ENCODE measurements around the gene MYO1E.

Gene MYO1E

DNA sequence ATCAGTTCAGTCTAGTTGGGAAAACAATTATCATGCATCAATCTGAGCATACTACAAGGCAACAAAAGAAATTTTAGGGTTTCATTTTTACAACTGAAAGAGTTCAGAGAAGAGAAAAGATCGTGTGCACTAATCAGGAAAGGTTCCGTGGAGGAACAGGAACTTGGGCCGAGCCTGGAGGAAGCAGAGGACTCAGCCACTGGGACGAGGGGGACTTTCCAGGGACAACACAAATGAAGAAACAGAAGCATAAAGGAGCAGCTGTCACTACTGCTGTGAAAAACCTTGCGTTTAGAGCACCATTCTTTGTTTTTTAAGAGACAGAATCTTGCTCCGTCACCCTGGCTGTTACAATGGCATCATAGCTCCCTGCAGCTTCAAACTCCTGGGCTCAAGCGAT is 60.5 kb downstream of the MYO1E start:
- no peak for DNase-seq

DNA sequence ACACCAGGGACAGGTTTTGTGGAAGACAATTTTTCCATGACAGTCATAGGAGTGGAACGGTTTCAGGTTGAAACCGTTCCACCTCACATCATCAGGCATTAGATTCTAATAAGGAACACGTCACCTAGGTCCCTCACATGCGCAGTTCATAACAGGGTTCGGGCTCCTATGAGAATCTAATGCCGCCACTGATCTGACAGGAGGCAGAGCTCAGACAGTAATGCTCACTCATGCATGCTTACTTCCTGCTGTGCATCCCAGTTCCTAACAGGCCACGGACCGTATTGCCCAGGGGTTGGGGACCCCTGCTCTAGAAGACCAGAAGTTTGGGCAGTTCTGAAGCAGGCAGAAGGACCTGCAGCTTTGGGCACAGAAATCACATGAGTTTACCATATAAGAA is 61.5 kb downstream of the MYO1E start:
- no peak for DNase-seq

DNA sequence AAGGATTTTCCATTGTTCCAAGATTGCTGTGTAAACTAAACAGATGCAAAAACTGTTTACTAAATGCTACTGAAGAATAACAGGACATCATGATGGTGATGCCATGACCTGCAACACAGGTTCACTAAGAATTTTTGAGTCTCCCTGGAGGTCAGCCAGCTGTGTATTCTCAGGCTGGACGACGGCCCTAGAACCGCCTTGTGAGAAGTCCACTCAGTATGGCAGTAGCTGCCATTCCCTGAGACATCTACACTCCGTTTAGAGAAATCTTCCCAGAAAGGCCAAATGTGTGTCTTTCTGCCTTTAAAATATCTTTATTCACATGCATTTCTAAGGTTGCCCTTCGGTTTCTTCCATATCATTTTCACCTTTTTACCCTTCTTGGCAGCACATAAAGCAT is 63.3 kb downstream of the MYO1E start:
- DNase-seq: no peak

DNA sequence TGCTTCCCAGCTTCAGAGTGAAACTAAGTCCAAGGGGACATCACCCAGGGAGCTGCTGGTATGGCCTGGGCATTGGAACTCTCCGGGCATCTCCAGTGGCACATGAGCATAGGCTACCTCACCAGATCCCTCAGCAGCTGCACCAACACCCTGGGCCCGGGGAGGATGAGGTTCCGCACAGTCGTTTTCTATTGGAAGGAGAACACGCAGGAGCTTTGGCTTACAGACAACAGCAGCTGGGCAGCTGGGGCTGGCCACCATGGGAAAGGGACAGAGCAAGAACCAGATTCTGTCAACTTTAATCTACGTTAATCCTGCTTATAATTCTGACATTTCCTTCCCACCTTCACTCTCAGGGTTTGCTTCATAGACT is 65.5 kb downstream of the MYO1E start:
- DNase-seq: peak; percentile 65

DNA sequence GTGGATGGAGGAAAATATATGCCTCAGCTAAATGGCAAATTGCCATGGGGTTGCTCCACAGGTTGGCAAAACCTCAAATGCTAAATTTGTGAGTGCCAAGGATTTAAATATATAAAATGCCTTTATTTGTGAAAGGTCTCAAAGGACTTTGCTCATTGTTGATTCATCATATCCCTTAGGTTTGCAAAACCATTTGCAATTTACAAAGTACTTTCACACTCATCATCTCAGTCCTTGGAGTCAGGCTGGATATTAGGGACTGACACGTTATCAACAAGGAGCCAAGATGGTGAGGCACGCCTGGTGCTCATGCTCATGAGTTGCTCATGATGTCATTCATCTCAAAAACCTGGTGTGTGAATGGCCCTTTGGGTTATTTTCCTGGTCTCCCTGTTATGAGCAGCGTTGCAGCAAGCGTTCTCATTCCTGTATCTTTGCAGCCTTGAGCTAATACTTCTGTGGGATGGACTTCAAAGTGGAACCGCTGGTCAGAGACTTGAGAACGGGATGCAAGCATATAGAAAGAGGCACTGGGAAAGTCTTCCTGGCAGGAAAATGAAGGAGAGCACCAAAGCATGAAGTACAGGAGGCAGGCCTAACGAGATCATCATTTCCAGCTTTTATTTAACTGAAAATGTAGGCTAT is 66.0 kb downstream of the MYO1E start:
- DNase-seq: no peak

DNA sequence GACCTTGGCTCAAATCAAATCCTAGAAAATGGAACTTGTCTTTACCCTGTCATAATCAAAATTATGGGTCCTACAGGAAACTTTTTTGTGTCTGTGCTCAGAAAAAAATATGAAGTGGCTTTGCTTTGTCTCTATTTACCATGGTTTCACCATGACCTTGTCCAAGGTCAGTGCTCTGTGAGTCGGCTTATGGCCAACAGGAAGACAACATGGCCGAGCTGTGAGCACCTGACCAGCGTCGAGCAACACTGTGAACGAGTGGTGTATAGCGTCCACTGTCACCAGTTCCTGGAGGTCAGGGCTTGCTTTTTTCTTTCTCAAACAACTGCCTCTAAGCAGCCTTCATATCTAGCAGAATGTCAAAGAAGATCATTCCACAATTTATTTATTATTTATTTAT is 67.9 kb downstream of the MYO1E start:
- DNase-seq: no peak

DNA sequence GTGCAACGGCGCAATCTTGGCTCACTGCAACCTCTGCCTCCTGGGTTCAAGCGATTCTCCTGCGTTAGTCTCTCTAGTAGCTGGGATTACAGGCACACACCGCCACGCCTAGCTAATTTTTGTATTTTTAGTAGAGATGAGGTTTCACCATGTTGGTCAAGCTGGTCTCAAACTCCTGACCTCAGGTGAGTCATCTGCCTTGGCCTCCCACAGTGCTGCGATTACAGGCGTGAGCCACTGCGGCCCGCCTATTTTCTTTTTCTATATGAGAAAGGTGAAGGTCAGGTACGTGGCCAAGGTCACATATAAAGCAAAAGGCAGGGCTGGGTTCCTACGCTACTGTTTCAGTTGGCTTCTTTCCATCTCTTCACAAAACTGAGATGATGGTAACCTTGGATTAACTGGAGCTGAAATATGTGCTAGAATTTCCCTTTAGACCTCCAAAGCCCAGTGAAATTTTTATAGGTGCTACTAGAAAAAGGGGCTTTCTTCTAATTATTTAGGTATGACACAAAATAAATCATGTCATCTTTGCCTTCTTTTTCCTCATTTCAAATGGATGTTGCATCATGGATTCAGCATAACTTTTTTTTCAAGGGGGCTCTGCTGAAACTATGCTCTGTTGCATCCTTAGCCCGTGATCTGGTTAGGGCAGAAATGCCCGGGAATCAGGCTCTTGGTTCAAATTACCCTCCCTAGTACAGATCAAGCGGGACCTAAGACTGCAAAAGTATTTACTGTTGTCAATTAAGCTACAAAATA is 68.5 kb downstream of the MYO1E start:
- DNase-seq: no peak

DNA sequence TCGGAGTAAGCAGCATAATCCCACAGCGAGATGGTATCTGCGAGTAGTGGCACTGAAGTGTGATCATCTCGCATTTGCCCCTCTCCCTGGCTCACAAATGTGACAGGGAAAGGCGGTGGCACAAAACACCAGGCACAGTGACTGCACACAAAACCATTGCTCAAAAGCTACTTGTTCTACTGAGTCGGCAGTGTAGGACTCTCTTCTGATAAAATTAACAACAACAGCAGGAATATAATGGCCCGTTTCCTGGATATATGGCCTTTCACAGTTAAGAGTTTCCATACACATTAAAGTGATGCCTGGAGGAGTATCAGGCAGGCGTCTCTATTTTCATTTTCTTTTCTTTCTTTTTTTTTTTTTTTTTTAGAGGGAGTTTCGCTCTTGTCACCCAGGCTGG is 69.0 kb downstream of the MYO1E start:
- no peak for DNase-seq

DNA sequence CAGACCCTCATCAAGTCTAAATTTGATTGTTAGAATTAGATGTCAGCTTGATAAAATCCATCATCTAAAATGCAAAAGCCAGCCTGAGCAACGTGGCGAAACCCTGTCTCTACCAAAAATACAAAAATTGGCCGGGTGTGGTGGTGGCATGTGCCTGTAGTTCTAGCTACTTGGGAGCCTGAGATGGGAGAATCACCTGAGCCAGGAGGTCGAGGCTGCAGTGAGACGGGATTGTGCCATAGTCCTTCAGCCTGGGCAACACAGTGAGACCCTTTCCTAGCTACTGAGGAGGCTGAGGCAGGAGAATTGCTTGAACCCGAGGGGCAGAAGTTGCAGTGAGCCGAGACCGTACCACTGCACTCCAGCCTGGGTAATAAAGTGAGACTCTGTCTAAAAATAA is 69.5 kb downstream of the MYO1E start:
- no peak for DNase-seq

DNA sequence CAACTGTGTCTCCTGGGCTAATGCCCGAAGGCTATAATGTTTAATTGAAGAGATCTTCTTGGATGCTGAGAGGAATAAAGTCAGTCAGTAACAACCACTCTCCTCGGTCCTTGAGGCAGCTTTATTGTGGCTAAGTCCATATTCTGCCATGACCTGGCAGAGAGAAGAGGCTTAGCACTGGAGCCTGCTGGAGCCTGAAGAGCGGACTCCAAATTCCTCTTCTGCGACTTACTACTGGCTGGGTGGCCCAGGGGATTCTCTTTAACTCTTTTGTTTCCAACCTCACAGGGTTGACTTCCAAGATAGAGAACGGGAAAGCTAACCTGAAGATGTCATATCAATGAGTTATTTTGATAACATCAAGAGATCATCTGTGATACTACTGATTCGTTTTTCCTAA is 71.1 kb downstream of the MYO1E start:
- DNase-seq: no peak

DNA sequence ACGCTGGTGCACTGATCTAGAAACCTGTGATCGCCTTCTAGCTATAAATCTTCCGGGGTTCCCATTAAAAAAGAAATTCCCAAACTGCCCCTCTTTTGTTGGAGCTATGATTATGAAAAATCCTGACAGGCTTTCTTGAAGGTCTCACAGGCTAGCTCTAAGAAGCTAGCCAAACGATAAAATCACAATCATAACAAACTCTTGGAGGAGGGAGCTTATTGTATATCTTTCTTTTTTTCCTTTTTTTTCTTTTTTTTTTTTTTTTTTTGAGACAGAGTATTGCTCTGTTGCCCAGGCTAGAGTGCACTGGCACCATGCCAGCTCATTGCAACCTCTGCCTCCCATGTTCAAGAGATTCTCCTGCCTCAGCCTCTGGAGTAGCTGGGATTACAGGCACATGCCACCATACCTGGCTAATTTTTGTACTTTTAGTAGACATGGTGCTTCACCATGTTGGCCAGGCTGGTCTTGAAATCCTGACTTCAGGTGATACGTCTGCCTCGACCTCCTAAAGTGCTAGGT is 72.0 kb downstream of the MYO1E start:
- no peak for DNase-seq

DNA sequence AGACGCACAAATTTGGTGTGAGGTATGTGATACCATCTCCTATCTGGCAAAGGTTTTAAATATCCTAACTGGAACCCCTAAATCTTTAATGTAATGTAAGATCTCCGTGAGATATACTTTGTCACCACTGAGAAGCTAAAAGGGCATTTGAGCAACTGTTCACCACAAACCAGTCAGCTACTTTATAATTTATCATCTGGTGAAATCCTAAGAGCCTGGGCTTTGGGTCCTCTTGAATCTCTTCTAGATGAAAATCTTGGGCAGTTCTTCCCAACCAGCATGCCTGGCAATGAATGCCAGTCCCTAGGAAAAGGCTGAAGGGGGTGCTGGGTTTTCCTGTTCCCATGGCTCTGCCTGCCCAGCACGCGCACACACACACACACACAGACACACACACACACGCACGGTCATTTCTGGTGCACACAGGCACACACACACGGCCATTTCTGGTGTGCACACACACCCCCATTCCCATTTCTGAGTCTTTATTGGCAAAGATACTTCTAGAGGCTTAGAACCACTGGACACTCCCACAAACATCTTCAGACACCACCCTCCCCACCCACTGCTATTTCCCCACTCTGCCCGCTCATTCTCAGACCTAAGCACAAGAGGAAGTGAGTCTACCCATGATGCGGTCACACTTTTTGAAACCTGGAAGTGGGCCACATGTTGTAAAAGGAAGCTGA is 72.6 kb downstream of the MYO1E start:
- DNase-seq: peak; percentile 76

DNA sequence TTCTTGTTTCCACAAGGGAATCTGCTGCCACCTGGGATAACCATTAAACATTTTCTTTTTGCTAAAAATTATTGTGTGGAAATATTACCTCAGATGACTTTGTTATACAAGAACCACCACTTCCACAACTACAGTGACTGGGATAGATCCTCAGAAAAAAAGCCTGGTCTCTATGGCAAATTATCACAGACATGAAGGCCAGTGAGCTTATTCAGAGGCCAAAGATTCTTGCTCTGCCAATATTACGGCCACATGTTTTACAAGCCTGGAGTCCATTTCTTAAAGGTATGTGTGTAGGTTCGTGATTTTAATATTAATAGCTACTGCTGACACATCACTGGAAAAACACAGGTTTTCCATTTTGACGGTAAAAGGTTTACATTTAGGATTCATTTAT is 73.8 kb downstream of the MYO1E start:
- DNase-seq: no peak

DNA sequence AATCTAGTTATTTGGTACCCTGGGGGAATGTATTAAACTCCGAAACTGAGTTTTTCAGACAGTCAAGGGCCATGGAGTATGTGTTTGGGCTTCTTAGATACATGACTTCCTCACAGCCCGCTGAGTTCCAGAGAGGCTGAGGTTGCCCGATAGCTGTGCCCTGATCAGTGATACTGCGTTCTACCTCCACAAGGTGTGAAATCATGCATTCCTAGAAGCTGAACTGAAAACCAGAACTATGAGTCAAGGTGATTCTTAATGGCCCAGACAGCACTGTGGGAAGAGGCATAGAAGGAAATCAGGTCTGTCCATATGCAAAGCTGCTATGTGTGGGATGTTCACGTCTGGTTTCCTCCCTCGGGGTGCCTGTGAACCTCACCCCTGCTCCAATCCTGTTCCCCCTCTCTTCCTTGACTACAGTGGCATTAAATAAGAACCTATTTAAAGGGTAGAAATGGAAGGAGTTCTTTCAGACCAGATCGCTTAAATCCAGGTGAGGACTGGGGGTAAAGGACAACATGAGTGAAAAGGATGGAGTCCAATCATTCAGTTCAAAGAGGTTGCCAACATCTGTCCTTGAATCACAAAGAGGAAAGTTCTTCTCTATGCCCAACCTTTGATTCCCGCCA is 74.3 kb downstream of the MYO1E start:
- DNase-seq: no peak

DNA sequence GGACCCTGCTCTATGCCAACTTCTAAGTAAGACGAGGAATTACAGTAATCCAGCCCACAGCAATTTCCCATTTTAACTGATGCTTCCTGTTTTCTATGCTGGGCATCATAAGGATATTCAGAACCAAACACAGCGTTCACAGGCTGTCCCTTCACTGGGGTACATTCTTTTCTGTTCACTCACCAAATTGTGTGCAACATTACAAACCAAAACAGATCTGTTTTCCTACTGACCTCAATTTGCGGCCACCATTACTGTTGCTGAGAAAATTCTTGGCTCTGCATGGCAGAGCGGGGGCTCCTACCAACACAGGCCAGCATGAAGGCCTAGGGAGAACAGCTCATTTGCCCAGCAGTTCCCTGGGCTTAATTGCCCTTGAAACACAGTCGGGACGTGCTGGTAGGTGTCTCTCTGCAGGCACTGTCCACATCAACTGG is 76.5 kb downstream of the MYO1E start:
- DNase-seq: peak; percentile 51

DNA sequence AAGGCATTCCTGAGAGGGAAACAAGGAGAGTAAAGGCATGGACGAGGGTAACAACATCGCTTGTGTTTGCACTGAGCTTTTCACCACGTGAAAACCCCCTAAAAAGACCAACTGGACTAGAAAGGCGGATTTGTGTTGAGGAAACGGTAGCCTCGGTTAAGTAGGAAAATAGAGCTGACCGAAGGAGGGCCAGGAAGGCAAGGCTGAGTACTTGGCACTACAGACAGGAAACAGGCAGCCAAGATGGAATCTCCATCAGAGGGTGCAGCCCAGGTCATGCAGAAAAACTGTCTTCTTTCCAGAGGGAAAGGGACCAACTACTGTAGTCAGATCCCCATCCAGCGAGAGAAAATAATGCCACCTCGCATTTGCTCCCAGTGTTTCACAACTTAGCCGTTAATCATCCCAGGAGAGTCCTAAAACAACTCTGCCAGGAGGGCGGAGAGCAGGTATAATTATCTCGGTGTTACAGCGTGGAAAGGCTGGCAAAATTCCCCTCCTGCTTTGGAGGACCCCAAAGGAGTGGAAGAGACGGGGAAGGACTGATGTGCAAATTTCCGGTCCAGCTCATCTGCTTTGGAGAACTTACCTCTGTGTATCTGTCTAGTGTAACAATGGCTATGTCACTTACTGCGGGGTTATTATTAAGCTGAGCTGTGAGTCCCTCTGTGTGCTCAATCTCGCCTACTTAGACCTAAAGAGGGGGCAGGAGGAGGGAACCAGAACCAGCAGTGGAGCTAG is 77.2 kb downstream of the MYO1E start:
- DNase-seq: peak; percentile 63

DNA sequence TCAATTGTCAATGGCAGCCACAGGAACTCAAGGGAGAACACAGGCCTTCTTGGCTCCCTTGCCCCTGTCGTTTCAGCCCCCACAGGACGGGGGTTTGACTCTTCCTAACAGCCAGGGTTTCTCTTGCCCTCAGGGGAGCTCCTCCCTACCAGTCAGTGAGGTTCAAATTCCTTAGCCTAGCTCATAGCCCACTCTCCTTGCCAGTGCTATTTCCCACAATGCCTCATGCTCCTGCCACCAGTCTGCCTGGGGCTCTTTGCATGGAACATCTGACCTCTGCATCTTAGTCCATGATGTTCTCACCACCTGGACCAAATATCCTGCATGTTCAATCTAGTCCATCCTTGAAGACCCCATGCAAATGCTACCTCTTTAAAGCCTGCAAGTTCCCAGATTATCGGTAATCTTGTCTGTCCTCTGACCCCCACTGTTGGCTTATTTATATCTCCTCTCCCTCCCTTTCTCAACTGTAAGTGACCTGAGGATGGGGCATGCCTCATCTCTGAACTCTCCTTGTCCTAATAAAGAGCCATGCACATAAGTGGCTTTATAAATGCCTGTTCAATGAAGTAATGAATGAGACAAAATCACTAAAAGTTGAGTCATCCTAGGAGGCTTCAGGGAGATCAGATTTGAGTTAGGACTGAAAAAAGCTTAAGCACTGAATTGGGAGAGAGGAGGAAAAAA is 78.0 kb downstream of the MYO1E start:
- DNase-seq: no peak

DNA sequence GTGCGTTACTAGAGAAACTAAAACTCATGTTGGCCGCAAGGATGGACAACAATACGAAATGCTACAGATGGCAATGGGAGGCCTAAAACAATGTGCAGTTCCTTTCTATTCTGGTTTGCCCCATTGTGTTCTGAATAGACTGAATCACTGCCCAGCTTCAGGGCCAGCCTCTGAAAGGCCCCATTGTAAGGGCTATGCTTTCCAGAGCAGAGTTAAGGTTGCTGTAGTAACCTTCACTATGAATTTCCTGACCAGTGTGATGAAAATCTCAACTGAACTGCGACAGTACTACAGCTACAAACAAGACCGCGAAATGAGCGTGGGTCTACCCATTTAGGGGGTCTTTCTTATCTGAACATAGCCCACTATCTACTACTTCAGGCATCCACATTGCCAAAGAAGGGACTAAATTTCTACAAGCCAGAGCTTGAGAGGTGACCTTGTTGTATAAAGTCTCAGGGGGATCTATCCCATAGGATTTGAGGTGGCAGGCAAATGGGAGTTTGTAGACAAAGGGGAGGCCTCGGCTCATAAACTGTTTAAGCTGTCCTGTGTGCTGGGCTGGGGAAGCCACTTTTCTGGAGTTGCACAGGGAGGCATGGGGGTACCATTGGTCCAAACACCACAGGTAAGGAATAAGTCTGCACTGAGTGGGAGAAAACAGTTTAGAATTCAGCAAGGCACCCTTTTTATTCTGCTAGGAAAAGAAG is 80.1 kb downstream of the MYO1E start:
- DNase-seq: no peak

DNA sequence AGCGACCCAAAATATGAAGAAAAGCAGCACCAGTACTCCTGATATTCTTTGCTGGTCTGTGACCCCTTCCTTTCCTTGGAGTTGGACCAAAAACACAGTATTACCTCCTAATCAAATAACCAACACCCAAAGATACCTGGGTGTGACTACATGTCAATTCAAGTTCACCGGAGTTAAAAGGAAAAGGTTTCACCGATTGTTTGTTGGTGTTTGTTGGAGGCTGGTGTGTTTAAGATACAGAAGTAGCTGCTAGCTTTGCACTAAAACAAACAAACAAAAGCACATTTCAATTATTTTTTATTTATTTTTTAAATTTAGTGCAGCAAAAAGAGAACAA is 81.5 kb downstream of the MYO1E start:
- no peak for DNase-seq

DNA sequence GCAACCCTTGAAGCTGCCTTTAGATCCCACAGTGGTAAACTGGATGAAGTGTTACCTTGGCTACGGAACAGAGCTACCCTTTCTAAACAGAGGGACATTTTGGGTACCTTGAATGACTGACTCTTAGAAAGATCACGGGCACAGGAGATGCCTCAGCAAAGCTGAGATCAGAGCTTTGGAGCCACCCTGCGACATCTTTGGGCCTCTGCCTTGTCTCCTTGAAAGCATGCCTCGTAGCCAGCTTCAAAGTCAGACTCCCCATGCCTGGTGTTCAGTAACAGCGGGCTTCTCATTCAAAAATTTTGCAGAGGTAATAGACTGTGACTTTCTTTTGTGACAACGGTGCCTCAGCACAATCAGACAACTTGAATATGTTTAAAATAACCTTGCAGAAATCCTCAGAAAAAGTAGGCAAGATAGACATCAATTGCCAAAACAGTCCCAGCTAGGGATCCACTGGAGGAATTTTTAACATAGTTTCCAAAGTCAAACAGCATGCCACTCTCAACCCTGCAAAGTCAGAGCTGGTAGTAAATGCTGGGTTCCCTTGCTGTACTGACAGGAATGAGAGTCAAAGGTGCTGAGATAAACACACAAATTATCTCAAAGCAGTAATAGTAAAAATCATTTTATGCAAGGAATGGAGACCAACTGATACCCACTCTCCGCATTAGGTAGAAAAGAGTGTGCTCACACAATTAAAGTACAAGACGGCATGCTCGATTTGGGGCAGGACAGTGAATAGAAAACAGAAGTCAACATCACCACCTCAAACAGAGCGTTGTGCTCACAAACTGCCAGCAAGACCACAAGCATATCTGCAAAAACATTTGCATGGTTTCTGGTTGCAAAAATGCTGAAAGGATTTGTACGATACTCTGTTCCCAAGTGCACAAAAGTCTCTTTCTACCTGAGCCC is 82.1 kb downstream of the MYO1E start:
- DNase-seq: no peak

DNA sequence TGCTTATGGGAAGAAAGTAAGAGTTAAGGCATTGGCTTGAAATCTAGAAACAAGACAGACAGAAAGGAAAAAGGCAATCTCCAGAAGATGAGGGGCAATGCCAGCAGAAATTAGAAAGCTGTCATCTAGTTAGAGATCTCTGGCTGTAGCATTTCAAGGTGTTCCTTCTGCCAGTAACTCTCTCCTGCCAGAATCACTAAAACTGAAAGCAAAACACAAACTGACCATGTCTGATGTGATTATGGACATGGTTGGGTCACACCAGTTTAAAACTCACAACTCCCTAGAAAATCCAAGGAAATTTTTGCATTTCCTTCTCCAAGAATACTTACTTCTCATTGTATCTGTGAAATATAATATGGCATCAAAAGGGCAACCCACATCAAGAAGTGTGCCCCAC is 83.1 kb downstream of the MYO1E start:
- no peak for DNase-seq
